GM03348 (cell line): Measurements from ENCODE around the gene TENM3.
"Not testable (repeated sequence)": the region's sequence is repeated elsewhere in the genome, so short reads cannot be mapped to it uniquely, and the experiment has no call there.

ENCODE experiments used
- DNase-seq: peaks from one replicate; pipeline ENCODE4 v3.0.0; 2012; ENCODE audit warnings: low spot score

Gene TENM3

GRCh38 chr4:182228991-182229577 is 14.1 kb upstream of the TENM3 start:
- no peak for DNase-seq

GRCh38 chr4:182230256-182230655 is 12.9 kb upstream of the TENM3 start:
- DNase-seq, result no peak

GRCh38 chr4:182231080-182231479 is 12.1 kb upstream of the TENM3 start:
- DNase-seq, result no peak

GRCh38 chr4:182231496-182231895 is 11.7 kb upstream of the TENM3 start:
- no peak for DNase-seq

GRCh38 chr4:182233310-182234090 is 9.7 kb upstream of the TENM3 start:
- DNase-seq, result no peak

GRCh38 chr4:182235021-182235795 is 8.0 kb upstream of the TENM3 start:
- DNase-seq, result no peak

- DNase-seq, result no peak
Observed at GRCh38 chr4:182236186-182236585, 7.0 kb upstream of the TENM3 start.

GRCh38 chr4:182237010-182237409 is 6.2 kb upstream of the TENM3 start:
- DNase-seq, result not testable (repeated sequence)

GRCh38 chr4:182238355-182238931 is 4.8 kb upstream of the TENM3 start:
- DNase-seq, result no peak

- DNase-seq, result peak; percentile 70
Observed at GRCh38 chr4:182240161-182241130, 2.8 kb upstream of the TENM3 start.

GRCh38 chr4:182242260-182242659 is 942 bp upstream of the TENM3 start:
- DNase-seq, result not testable (repeated sequence)

- DNase-seq, result no peak
Observed at GRCh38 chr4:182242787-182243186, 415 bp upstream of the TENM3 start.

GRCh38 chr4:182245041-182245440 is 1.8 kb downstream of the TENM3 start:
- DNase-seq, result no peak

- no peak for DNase-seq
Observed at GRCh38 chr4:182245541-182246215, 2.5 kb downstream of the TENM3 start.

GRCh38 chr4:182246401-182247205 is 3.4 kb downstream of the TENM3 start:
- DNase-seq, result no peak

- DNase-seq, result no peak
Observed at GRCh38 chr4:182248295-182248694, 5.1 kb downstream of the TENM3 start.

GRCh38 chr4:182250446-182250845 is 7.2 kb downstream of the TENM3 start:
- DNase-seq, result no peak

- no peak for DNase-seq
Observed at GRCh38 chr4:182251116-182251515, 7.9 kb downstream of the TENM3 start.

- no peak for DNase-seq
Observed at GRCh38 chr4:182252220-182252619, 9.0 kb downstream of the TENM3 start.
